Activated CD4-positive, alpha-beta T cell treated with anti-CD3 and anti-CD28 coated beads, Interleukin-2, amount 50 U/mL, for 24 hours (primary cell): ENCODE results near the gene CBX8.

Experiments used
- DNase-seq, 2 donors: peaks; one replicate each; pipeline ENCODE4 v3.0.0-alpha.2; 2020; ENCODE audit warnings: low read depth in 1 of 2, low spot score in 1 of 2

Gene CBX8

GRCh38 chr17:79821331-79822095 is 24.6 kb upstream of the CBX8 start:
- no peak for DNase-seq

GRCh38 chr17:79820959-79821330 is 24.1 kb upstream of the CBX8 start:
- no peak for DNase-seq

GRCh38 chr17:79819534-79820276 is 22.8 kb upstream of the CBX8 start:
- no peak for DNase-seq

- no peak for DNase-seq
Observed at GRCh38 chr17:79819085-79819484, 22.2 kb upstream of the CBX8 start.

GRCh38 chr17:79818026-79818758 is 21.3 kb upstream of the CBX8 start:
- DNase-seq = no peak

GRCh38 chr17:79815836-79816461 is 19.1 kb upstream of the CBX8 start:
- no peak for DNase-seq

GRCh38 chr17:79814974-79815835 is 18.3 kb upstream of the CBX8 start:
- no peak for DNase-seq

GRCh38 chr17:79814127-79814973 is 17.5 kb upstream of the CBX8 start:
- no peak for DNase-seq

- no peak for DNase-seq
Observed at GRCh38 chr17:79813297-79814126, 16.6 kb upstream of the CBX8 start.

- DNase-seq = no peak
Observed at GRCh38 chr17:79812353-79813258, 15.7 kb upstream of the CBX8 start.

GRCh38 chr17:79811868-79812352 is 15.0 kb upstream of the CBX8 start:
- DNase-seq = no peak

GRCh38 chr17:79811011-79811867 is 14.4 kb upstream of the CBX8 start:
- no peak for DNase-seq

GRCh38 chr17:79810130-79811010 is 13.5 kb upstream of the CBX8 start:
- peak; percentile 51 to 65 for DNase-seq

GRCh38 chr17:79809530-79810129 is 12.8 kb upstream of the CBX8 start:
- DNase-seq = no peak
